Stimulated activated CD8-positive, alpha-beta memory T cell treated with anti-CD3 and anti-CD28 coated beads, Interleukin-4, amount 100 ng/mL, for 48 hours (primary cell): Measurements from ENCODE around the gene TMEM106C.
"Not testable (repeated sequence)": the region's sequence is repeated elsewhere in the genome, so short reads cannot be mapped to it uniquely, and the experiment has no call there.

Source experiments
- DNase-seq: peaks from one replicate; pipeline ENCODE4 v3.0.0-alpha.2; 2020

The TMEM106C gene

GRCh38 chr12:47949441-47950341, 13.7 kb upstream of the TMEM106C start:
- DNase-seq = peak; percentile 75

GRCh38 chr12:47950856-47951468, 12.4 kb upstream of the TMEM106C start:
- no peak for DNase-seq

GRCh38 chr12:47954058-47954457, 9.3 kb upstream of the TMEM106C start:
- DNase-seq = no peak

- no peak for DNase-seq
These were observed 8.8 kb upstream of the TMEM106C start for GRCh38 chr12:47954467-47955045.

- no peak for DNase-seq
These were observed 8.3 kb upstream of the TMEM106C start for GRCh38 chr12:47955059-47955458.

GRCh38 chr12:47957671-47958070, 5.7 kb upstream of the TMEM106C start:
- not testable (repeated sequence) for DNase-seq

- no peak for DNase-seq
These were observed 1.2 kb upstream of the TMEM106C start for GRCh38 chr12:47962198-47962597.

GRCh38 chr12:47964106-47964728, 821 bp downstream of the TMEM106C start:
- DNase-seq = peak; percentile 44

GRCh38 chr12:47965581-47965980, 2.2 kb downstream of the TMEM106C start:
- DNase-seq = no peak

- DNase-seq = no peak
These were observed 4.3 kb downstream of the TMEM106C start for GRCh38 chr12:47967461-47968321.

GRCh38 chr12:47969845-47970244, 6.4 kb downstream of the TMEM106C start:
- DNase-seq = no peak

GRCh38 chr12:47970843-47971242, 7.4 kb downstream of the TMEM106C start:
- no peak for DNase-seq

- no peak for DNase-seq
These were observed 9.5 kb downstream of the TMEM106C start for GRCh38 chr12:47972895-47973294.

- no peak for DNase-seq
These were observed 10.5 kb downstream of the TMEM106C start for GRCh38 chr12:47973870-47974269.

- no peak for DNase-seq
These were observed 11.7 kb downstream of the TMEM106C start for GRCh38 chr12:47975036-47975620.

- no peak for DNase-seq
These were observed 12.4 kb downstream of the TMEM106C start for GRCh38 chr12:47975816-47976215.

GRCh38 chr12:47977046-47977771, 13.8 kb downstream of the TMEM106C start:
- no peak for DNase-seq

- DNase-seq = no peak
These were observed 14.6 kb downstream of the TMEM106C start for GRCh38 chr12:47977772-47978597.

- no peak for DNase-seq
These were observed 15.1 kb downstream of the TMEM106C start for GRCh38 chr12:47978598-47978873.

- DNase-seq = no peak
These were observed 15.8 kb downstream of the TMEM106C start for GRCh38 chr12:47979166-47979565.

GRCh38 chr12:47979686-47980085, 16.3 kb downstream of the TMEM106C start:
- DNase-seq = no peak
